Activated CD4-positive, alpha-beta T cell treated with anti-CD3 and anti-CD28 coated beads, Interleukin-2, amount 50 U/mL, for 4 hours (primary cell): ENCODE results near the gene GYPC.
"Not testable (repeated sequence)": the region's sequence is repeated elsewhere in the genome, so short reads cannot be mapped to it uniquely, and the experiment has no call there.

Experiments
- DNase-seq, 2 experiments: peaks; one replicate each; pipeline ENCODE4 v3.0.0-alpha.2; 2020

The GYPC gene

GRCh38 chr2:126655500-126656430 is at the start of gene GYPC:
TSS of gene GYPC (plus strand) at chr2:126656158. CDS start at chr2:126656264, 106 bp downstream.
- no peak for DNase-seq

- DNase-seq = no peak
Observed at GRCh38 chr2:126614524-126615227, 41.3 kb upstream of the GYPC start.

GRCh38 chr2:126616606-126617069 is 39.3 kb upstream of the GYPC start:
- no peak for DNase-seq

- no peak for DNase-seq
Observed at GRCh38 chr2:126620302-126620701, 35.7 kb upstream of the GYPC start.

GRCh38 chr2:126623000-126623399 is 33.0 kb upstream of the GYPC start:
- no peak for DNase-seq

GRCh38 chr2:126627643-126628042 is 28.3 kb upstream of the GYPC start:
- DNase-seq = no peak

- DNase-seq = peak in 1 of 2 experiments; percentile 12
Observed at GRCh38 chr2:126634273-126634861, 21.6 kb upstream of the GYPC start.

GRCh38 chr2:126635281-126635680 is 20.7 kb upstream of the GYPC start:
- DNase-seq = no peak

- DNase-seq = no peak
Observed at GRCh38 chr2:126635736-126636135, 20.2 kb upstream of the GYPC start.

- DNase-seq = no peak
Observed at GRCh38 chr2:126637386-126637785, 18.6 kb upstream of the GYPC start.

- DNase-seq = no peak
Observed at GRCh38 chr2:126638746-126639145, 17.2 kb upstream of the GYPC start.

- no peak for DNase-seq
Observed at GRCh38 chr2:126639276-126639675, 16.7 kb upstream of the GYPC start.

- not testable (repeated sequence) for DNase-seq
Observed at GRCh38 chr2:126641294-126641693, 14.7 kb upstream of the GYPC start.

GRCh38 chr2:126642031-126642430 is 13.9 kb upstream of the GYPC start:
- DNase-seq = no peak

- no peak for DNase-seq
Observed at GRCh38 chr2:126643431-126643830, 12.5 kb upstream of the GYPC start.

GRCh38 chr2:126643972-126644371 is 12.0 kb upstream of the GYPC start:
- DNase-seq = no peak

- no peak for DNase-seq
Observed at GRCh38 chr2:126644630-126645191, 11.2 kb upstream of the GYPC start.

GRCh38 chr2:126645211-126645618 is 10.7 kb upstream of the GYPC start:
- no peak for DNase-seq

- no peak for DNase-seq
Observed at GRCh38 chr2:126646026-126646425, 9.9 kb upstream of the GYPC start.

- not testable (repeated sequence) for DNase-seq
Observed at GRCh38 chr2:126647714-126648344, 8.1 kb upstream of the GYPC start.

GRCh38 chr2:126648345-126648786 is 7.6 kb upstream of the GYPC start:
- not testable (repeated sequence) for DNase-seq

GRCh38 chr2:126649101-126649500 is 6.9 kb upstream of the GYPC start:
- no peak for DNase-seq

- DNase-seq = no peak
Observed at GRCh38 chr2:126650994-126651393, 5.0 kb upstream of the GYPC start.
